Mucosa of descending colon (tissue), 3 donors: ENCODE results near the gene EMX2. TPM values are rescaled to one million over a fixed set of nuclear protein-coding genes. Genes with fewer than 3 reads are reported as not detected.
"Not testable (repeated sequence)": the region's sequence is repeated elsewhere in the genome, so short reads cannot be mapped to it uniquely, and the experiment has no call there.

Experiments used
- ATAC-seq: fragments of 200-7000 bp; cut with Tn5 transposase; one replicate; pipeline ENCODE4 v1.9.1; 2020; ENCODE audit warnings: mild to moderate bottlenecking, moderate library complexity
- DNase-seq, 3 donors: peaks; one replicate each; pipeline ENCODE4 v3.0.0-alpha.2; 2020
- H3K36me3 ChIP-seq: fragments of 200-600 bp; one replicate; pipeline ENCODE4 v1.8.0; 2021; ENCODE audit warnings: low read depth, mild to moderate bottlenecking
- H3K4me1 ChIP-seq: fragments of 200-600 bp; one replicate; pipeline ENCODE4 v1.8.0; 2021; ENCODE audit warnings: low read depth, mild to moderate bottlenecking
- H3K4me3 ChIP-seq: fragments of 200-600 bp; one replicate; pipeline ENCODE4 v1.8.0; 2021; ENCODE audit warnings: mild to moderate bottlenecking
- H3K9me3 ChIP-seq: fragments of 200-600 bp; one replicate; pipeline ENCODE4 v1.8.0; 2021; ENCODE audit warnings: mild to moderate bottlenecking
- CTCF ChIP-seq: fragments of 200-600 bp; IDR thresholded peaks from one replicate; pipeline ENCODE4 v1.8.0; 2022; ENCODE audit warnings: antibody characterized with exemption, mild to moderate bottlenecking
- intact Hi-C, 2 donors: fragments of 100-400 bp; cut with DNase I in 1 of 2; cut with micrococcal nuclease in 1 of 2; formaldehyde crosslinking; loops; one replicate each; pipeline versions ENCODE4 v1.11.0 to v1.11.1; 2022; cut with DNase I, micrococcal nuclease
- total RNA-seq, 3 donors: library from RNA; stranded (reverse); fragmentation: NEBNext Ultra II Directional in 2 of 3; extraction: Animal tissue kit (Norgen Biotek cat#: 25700) in 2 of 3; gene quantifications; one replicate each; pipeline versions ENCODE4 v1.2.1 to v1.2.4, GENCODE V29; 2021 to 2023
- donor health status: DM: no; HTN: no; CAD: no; lungs with moderate emphysema.
- donor health status: DM: no; HTN: no; CAD: no.
- donor health status: DM: no; HTN: yes; CAD: no.

Gene EMX2
- total RNA-seq, 3 donors from 2014 or later: not detected

- Histone ChIP-seq H3K4me3 (no peak overlapping the region), H3K36me3 (no peaks in the 10 kb centered on the region), H3K4me1 (no peaks in the 10 kb centered on the region), H3K9me3 (no peaks in the 10 kb centered on the region)
- no peak for TF ChIP-seq CTCF
- intact Hi-C loops: no loop called here
- ATAC-seq (no peak), DNase-seq (no peak)
Measured at GRCh38 chr10:117500456-117500855, 42.1 kb upstream of the EMX2 start.

GRCh38 chr10:117501460-117502035 is 41.0 kb upstream of the EMX2 start:
- intact Hi-C loops: no loop called here

GRCh38 chr10:117502421-117503243 is 39.9 kb upstream of the EMX2 start:
- Histone ChIP-seq H3K4me1 (no peaks in the 10 kb centered on the region), H3K9me3 (no peaks in the 10 kb centered on the region), H3K36me3 (no peaks in the 10 kb centered on the region), H3K4me3 (no peak overlapping the region)
- ATAC-seq (no peak), DNase-seq (no peak)
- TF ChIP-seq CTCF: no peak
- intact Hi-C loops: no loop called here

More at GRCh38 chr10:117501460-117502035, 41.0 kb upstream of the EMX2 start:
- no peaks in the 10 kb centered on the region for H3K9me3 ChIP-seq
- no peak for DNase-seq
- H3K4me3 ChIP-seq: no peak overlapping the region
- H3K36me3 ChIP-seq: no peaks in the 10 kb centered on the region
- H3K4me1 ChIP-seq: no peaks in the 10 kb centered on the region
- no peak for TF ChIP-seq CTCF
- no peak for ATAC-seq

GRCh38 chr10:117503244-117504205 is 39.0 kb upstream of the EMX2 start:
- Histone ChIP-seq H3K4me1 (no peaks in the 10 kb centered on the region), H3K36me3 (no peaks in the 10 kb centered on the region), H3K9me3 (no peaks in the 10 kb centered on the region), H3K4me3 (no peak overlapping the region)
- no peak for TF ChIP-seq CTCF
- DNase-seq (no peak), ATAC-seq (no peak)
- intact Hi-C loops: no loop called here

- intact Hi-C loops: no loop called here
- DNase-seq: no peak
Measured at GRCh38 chr10:117504562-117504961, 38.0 kb upstream of the EMX2 start.

GRCh38 chr10:117507081-117507480 is 35.5 kb upstream of the EMX2 start:
- DNase-seq, intact Hi-C loops, H3K9me3 ChIP-seq: not testable (repeated sequence)

More at GRCh38 chr10:117504562-117504961, 38.0 kb upstream of the EMX2 start:
- no peak for ATAC-seq
- no peak for TF ChIP-seq CTCF
- Histone ChIP-seq H3K9me3 (no peaks in the 10 kb centered on the region), H3K4me3 (no peak overlapping the region), H3K36me3 (no peaks in the 10 kb centered on the region), H3K4me1 (no peaks in the 10 kb centered on the region)

More at GRCh38 chr10:117507081-117507480, 35.5 kb upstream of the EMX2 start:
- not testable (repeated sequence) for H3K36me3 ChIP-seq, H3K4me1 ChIP-seq, ATAC-seq, H3K4me3 ChIP-seq
